Cardiac muscle cell (in vitro differentiated cells and primary cell): Measurements from ENCODE around the gene TTC28. TPM values are rescaled to one million over a fixed set of nuclear protein-coding genes. Genes with fewer than 3 reads are reported as not detected.

Experiments used
- DNase-seq, 2 donors: peaks; one replicate each; pipeline versions ENCODE4 v3.0.0 to v3.0.0-alpha.2; 2010 to 2017; ENCODE audit warnings: low read depth in 1 of 2, low spot score in 1 of 2
- H3K27ac ChIP-seq: fragments of 200-600 bp; sonication (generic); 2 replicates; pipeline ENCODE4 v1.5.1; 2016
- H3K27me3 ChIP-seq: fragments of 200-600 bp; sonication (generic); 2 replicates; pipeline ENCODE4 v1.6.0; 2016; ENCODE audit warnings: control low read depth
- H3K36me3 ChIP-seq: fragments of 200-600 bp; sonication (generic); 2 replicates; pipeline ENCODE4 v1.5.1; 2016; ENCODE audit warnings: control low read depth
- H3K4me1 ChIP-seq: fragments of 200-600 bp; sonication (generic); 2 replicates; pipeline ENCODE4 v1.8.1; 2017; ENCODE audit warnings: low read depth, mild to moderate bottlenecking, mixed run types
- H3K4me3 ChIP-seq: fragments of 200-600 bp; sonication (generic); 2 replicates; pipeline ENCODE4 v1.5.1; 2016; ENCODE audit warnings: mild to moderate bottlenecking
- H3K9me3 ChIP-seq: fragments of 200-600 bp; sonication (generic); 2 replicates; pipeline ENCODE4 v1.5.1; 2017; ENCODE audit warnings: low read depth, mild to moderate bottlenecking, control low read depth
- polyA plus RNA-seq: library from polyadenylated mRNA; unstranded; fragments of >200 nt; fragmentation: Nextera tagmentation; extraction: Ambion mirVana; gene quantifications from 2 replicates; pipeline ENCODE4 v1.2.1, GENCODE V29; 2016
- total RNA-seq: library from RNA; depleted of rRNA; stranded (reverse); fragments of >200 nt; gene quantifications from 2 replicates; pipeline ENCODE4 v1.2.3, GENCODE V29; 2016
- TF ChIP-seq, protein P1 (sequence below): IDR thresholded peaks from 2 replicates; pipeline ENCODE4 v1.5.1; 2012; ENCODE audit warnings: low read depth, mild to moderate bottlenecking, low read length

The TTC28 gene
- total and polyA plus RNA-seq, 2 experiments from 2014 or later: 27.3 to 109 TPM

DNA sequence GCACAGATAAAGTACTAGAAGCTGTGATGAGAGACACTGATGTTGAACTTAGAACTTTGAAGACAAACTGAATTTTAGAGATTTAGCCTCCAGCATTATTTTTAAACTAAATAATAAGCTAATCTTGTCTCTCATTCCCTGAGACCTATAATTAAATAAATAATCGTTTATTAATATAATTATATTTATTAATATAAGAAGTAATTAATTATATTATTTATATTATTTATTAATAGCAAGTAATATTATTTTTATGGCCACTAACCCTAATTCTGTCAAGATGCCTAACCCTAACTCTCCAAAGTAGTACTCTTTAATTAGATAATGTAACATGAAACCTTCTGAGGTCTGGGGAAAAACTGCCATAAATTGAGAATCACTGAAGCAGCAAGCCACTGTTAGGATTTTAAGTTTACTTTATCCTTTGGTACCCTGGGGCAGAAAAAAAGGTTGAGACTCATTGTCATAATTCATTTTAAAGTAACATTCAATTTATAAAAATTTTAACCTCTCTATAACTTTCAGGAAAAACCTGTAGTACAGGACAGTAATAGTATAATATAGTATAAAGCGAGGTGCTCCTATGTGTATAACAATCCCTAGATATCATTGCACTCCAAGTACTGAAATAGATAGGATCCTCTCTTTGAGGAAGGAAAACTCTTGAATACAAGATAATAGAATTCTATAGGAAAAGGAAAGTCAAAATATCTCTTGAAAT is 85.4 kb downstream of the TTC28 start:
- no peak for DNase-seq
- TF ChIP-seq, protein P1, sequence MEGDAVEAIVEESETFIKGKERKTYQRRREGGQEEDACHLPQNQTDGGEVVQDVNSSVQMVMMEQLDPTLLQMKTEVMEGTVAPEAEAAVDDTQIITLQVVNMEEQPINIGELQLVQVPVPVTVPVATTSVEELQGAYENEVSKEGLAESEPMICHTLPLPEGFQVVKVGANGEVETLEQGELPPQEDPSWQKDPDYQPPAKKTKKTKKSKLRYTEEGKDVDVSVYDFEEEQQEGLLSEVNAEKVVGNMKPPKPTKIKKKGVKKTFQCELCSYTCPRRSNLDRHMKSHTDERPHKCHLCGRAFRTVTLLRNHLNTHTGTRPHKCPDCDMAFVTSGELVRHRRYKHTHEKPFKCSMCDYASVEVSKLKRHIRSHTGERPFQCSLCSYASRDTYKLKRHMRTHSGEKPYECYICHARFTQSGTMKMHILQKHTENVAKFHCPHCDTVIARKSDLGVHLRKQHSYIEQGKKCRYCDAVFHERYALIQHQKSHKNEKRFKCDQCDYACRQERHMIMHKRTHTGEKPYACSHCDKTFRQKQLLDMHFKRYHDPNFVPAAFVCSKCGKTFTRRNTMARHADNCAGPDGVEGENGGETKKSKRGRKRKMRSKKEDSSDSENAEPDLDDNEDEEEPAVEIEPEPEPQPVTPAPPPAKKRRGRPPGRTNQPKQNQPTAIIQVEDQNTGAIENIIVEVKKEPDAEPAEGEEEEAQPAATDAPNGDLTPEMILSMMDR: no peak
- peaks cover 4% of the 10 kb centered on the region for H3K4me1 ChIP-seq
- H3K9me3 ChIP-seq: no peaks in the 10 kb centered on the region
- no peaks in the 10 kb centered on the region for H3K27me3 ChIP-seq
- H3K4me3 ChIP-seq: no peak overlapping the region
- no peak overlapping the region for H3K27ac ChIP-seq
- H3K36me3 ChIP-seq: no peaks in the 10 kb centered on the region

DNA sequence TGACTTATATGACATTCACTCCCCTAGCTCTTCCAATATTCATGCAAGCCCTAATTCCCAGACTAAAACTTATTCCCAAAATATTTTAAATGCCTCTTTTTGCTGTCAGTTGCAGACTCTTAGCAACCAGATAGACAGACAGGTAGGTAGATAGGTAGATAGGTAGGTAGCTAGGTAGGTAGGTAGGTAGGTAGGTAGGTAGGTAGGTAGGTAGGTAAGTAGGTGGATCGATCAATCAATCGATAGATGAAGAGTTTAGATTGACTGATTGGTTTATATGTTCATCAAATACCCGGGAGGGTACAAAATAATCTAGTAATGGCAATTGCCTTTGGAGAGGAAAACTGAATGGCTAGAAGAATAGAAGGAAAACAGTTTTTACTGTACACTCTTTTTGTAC is 86.3 kb downstream of the TTC28 start:
- Histone ChIP-seq H3K36me3 (no peaks in the 10 kb centered on the region), H3K4me1 (peaks cover 4% of the 10 kb centered on the region), H3K4me3 (no peak overlapping the region), H3K27me3 (no peaks in the 10 kb centered on the region), H3K9me3 (no peaks in the 10 kb centered on the region), H3K27ac (no peak overlapping the region)
- DNase-seq: no peak
- TF ChIP-seq, protein P1: no peak

DNA sequence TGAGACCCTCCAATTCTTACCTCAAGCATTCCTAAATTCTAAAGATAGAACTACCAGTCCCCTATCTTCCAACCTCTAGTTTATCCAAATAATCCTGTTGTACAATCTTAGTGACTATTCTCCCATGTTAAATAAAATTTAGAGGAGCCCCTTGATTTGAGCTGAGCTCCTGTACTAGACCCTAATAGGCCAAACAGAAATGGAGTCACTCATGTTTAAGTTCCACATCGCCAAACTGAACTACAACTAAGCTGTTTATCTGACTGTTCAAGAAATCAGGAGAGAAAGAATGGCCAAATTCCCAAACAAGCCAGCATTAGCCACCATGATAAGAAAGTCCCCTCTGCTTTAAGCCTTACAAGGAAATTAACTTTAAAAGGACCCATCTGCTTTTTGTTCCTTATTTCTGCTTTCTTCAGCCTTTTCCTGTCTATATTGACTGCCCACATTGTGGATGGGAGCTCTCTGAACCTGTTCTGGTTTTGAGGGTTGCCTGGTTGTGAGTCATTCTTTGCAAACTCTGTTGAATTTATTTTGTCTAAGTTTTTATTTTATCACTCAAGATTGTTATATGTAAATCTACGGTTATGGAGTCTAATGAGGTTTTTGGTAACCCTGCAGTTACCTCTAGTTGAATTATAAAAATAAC is 90.4 kb downstream of the TTC28 start:
- H3K4me1 ChIP-seq: peaks cover under 1% of the 10 kb centered on the region
- no peak for DNase-seq
- no peaks in the 10 kb centered on the region for H3K36me3 ChIP-seq
- H3K27me3 ChIP-seq: no peaks in the 10 kb centered on the region
- H3K27ac ChIP-seq: peak overlapping the region; percentile 12
- no peaks in the 10 kb centered on the region for H3K9me3 ChIP-seq
- no peak overlapping the region for H3K4me3 ChIP-seq
- TF ChIP-seq, protein P1: no peak

DNA sequence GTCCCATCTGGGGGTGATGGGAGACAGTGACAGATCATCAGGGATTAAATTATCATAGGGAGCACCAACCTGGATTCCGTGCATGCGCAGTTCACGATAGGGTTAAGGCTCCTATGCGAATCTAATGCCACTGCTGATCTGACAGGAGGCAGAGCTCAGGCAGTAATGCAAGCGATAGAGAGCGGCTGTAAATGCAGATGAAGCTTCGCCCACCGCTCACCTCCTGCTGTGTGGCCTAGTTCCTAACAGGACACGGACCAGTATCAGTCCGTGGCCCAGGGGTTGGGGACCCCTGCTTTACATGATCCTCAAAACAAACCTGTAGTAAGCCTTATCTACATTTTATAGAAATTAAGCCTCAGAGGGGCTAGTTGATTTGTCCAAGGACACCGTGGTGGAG is 94.3 kb downstream of the TTC28 start:
- Histone ChIP-seq H3K4me3 (no peak overlapping the region), H3K27ac (no peak overlapping the region), H3K27me3 (no peaks in the 10 kb centered on the region), H3K4me1 (peaks cover 4% of the 10 kb centered on the region), H3K36me3 (no peaks in the 10 kb centered on the region), H3K9me3 (no peaks in the 10 kb centered on the region)
- TF ChIP-seq, protein P1: no peak
- no peak for DNase-seq

DNA sequence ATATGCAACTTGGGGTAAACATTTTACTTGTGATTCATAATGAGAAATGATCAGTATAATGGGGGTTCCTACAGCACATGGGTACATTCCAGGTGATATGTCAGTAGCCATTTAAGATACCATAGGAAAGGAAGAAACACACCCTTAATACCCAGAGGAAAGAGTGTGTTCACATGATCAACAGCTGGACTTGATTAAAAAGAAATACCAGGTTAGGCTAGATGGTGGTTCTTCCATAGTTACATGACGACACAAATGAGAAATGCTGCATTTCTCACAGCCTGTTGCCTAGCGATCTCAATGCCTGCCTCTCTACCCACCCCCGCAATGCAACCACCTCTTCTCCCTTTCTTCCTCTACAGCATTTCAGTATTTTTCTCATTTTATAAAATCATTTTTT is 96.8 kb downstream of the TTC28 start:
- H3K9me3 ChIP-seq: no peaks in the 10 kb centered on the region
- no peak overlapping the region for H3K27ac ChIP-seq
- H3K36me3 ChIP-seq: no peaks in the 10 kb centered on the region
- no peak overlapping the region for H3K4me3 ChIP-seq
- TF ChIP-seq, protein P1: no peak
- no peaks in the 10 kb centered on the region for H3K27me3 ChIP-seq
- H3K4me1 ChIP-seq: peaks cover 4% of the 10 kb centered on the region
- DNase-seq: peak in 1 of 2 donors; percentile 84
